Ramos (cell line): Measurements from ENCODE around the gene RAB7B.
"Not testable (repeated sequence)": the region's sequence is repeated elsewhere in the genome, so short reads cannot be mapped to it uniquely, and the experiment has no call there.

Experiments used
- in situ Hi-C: fragments of 300-500 bp; cut with MboI; formaldehyde crosslinking; loops from one replicate; pipeline ENCODE4 v1.14.3; 2022; ENCODE audit warnings: low sequenced_read_pairs; ENCODE audit not compliant: unreplicated experiment

The RAB7B gene

GRCh38 chr1:206000641-206001339 is 2.4 kb downstream of the RAB7B start:
- in situ Hi-C loops: no loop called here

GRCh38 chr1:205998457-205999241 is 4.5 kb downstream of the RAB7B start:
- in situ Hi-C loops: no loop called here

GRCh38 chr1:205996641-205997040 is 6.6 kb downstream of the RAB7B start:
- in situ Hi-C loops: not testable (repeated sequence)

GRCh38 chr1:205994346-205994745 is 8.8 kb downstream of the RAB7B start:
- in situ Hi-C loops: no loop called here

- in situ Hi-C loops: no loop called here
Observed at GRCh38 chr1:205993068-205993467, 10.1 kb downstream of the RAB7B start.

- in situ Hi-C loops: no loop called here
Observed at GRCh38 chr1:205992218-205992882, 10.8 kb downstream of the RAB7B start.

GRCh38 chr1:205991237-205991636 is 12.0 kb downstream of the RAB7B start:
- in situ Hi-C loops: no loop called here

GRCh38 chr1:205990226-205990625 is 13.0 kb downstream of the RAB7B start:
- in situ Hi-C loops: no loop called here

- in situ Hi-C loops: no loop called here
Observed at GRCh38 chr1:205989786-205990185, 13.4 kb downstream of the RAB7B start.

- in situ Hi-C loops: no loop called here
Observed at GRCh38 chr1:205988585-205988995, 14.6 kb downstream of the RAB7B start.

GRCh38 chr1:205986861-205987260 is 16.3 kb downstream of the RAB7B start:
- in situ Hi-C loops: no loop called here

- in situ Hi-C loops: no loop called here
Observed at GRCh38 chr1:205986292-205986691, 16.9 kb downstream of the RAB7B start.

- in situ Hi-C loops: no loop called here
Observed at GRCh38 chr1:205985330-205986005, 17.7 kb downstream of the RAB7B start.

GRCh38 chr1:205983925-205984725 is 19.1 kb downstream of the RAB7B start:
- in situ Hi-C loops: loop anchor here (5.0 kb wide), 1 partner anchor 322 kb away; no protein-coding TSS in a partner anchor

- in situ Hi-C loops: loop anchor here (5.0 kb wide), 1 partner anchor 319 kb away; no protein-coding TSS in a partner anchor
Observed at GRCh38 chr1:205981257-205981656, 21.9 kb downstream of the RAB7B start.

- in situ Hi-C loops: loop anchor here (5.0 kb wide), 1 partner anchor 318 kb away; no protein-coding TSS in a partner anchor
Observed at GRCh38 chr1:205980237-205980870, 22.8 kb downstream of the RAB7B start.

GRCh38 chr1:205979301-205979700 is 23.9 kb downstream of the RAB7B start:
- in situ Hi-C loops: no loop called here

- in situ Hi-C loops: no loop called here
Observed at GRCh38 chr1:205978676-205979075, 24.5 kb downstream of the RAB7B start.

- in situ Hi-C loops: no loop called here
Observed at GRCh38 chr1:205977402-205978014, 25.7 kb downstream of the RAB7B start.
